ENCODE data around the gene FCSK.

FCSK gene

DNA sequence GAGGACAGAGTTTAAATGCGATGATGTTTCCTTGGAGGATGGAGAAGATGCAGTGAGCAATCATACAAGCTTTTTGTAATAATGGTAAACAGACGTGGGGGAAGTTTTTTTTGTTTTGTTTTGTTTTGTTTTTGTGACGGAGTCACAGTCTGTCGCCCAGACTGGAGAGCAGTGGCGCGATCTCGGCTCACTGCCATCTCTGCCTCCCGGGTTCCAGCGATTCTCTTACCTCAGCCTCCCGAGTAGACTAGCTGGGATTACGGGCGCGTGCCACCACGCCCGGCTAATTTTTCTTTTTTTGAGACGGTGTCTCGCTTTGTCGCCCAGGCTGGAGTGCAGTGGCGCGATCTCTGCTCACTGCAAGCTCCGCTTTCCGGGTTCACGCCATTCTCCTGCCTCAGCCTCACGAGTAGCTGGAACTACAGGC is 70.0 kb downstream of the FCSK start:
- peak; percentile 47 for DNase-seq (ENCODE audit: low spot score)

DNA sequence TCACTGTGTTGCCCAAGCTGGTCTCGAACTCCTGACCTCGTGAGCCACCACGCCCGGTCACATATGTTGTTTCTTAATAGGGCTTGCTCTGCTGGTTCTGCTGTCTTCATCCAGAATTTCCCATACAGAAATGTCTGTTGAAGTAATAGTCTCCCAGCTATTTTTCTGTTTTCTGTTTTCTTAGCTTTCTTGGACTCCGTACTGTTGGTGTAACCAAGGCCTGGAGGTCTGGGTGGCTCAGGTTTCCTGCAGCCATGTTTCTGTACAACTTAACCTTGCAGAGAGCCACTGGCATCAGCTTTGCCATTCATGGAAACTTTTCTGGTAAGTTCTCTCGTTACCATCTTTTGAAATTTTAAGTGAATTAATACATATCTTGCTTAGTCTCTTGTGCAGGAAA is 72.0 kb downstream of the FCSK start:
- no peak for DNase-seq (ENCODE audit: low spot score)

DNA sequence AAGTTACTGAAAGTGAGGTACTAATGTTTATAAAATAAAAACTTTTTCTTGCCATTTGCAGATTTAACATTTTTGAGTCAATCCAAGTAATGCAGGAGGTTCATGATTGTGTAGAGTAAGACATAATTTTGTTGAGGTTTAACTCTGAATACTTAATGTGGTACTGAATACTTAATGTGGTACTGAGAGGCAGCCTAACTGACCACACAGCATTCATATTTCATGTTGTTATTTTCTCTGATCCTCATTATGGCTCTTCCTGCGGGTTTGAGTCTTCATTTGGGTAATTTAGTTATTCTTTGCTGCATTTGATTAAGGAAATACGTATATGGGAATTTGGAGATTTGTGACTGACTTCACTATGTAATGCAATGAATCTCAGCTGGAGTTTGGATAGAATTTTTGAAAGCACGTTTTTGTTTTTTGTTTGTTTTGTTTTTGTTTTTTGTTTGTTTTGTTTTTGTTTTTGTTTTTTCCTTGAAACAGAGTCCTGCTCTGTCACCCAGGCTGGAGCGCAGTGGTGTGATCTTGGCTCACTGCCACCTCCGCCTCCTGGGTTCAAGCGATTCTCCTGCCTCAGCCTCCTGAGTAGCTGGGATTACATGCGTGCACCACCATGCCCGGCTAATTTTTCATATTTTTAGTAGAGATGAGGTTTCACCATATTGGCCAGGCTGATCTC is 73.1 kb downstream of the FCSK start:
- no peak for DNase-seq (ENCODE audit: low spot score)

DNA sequence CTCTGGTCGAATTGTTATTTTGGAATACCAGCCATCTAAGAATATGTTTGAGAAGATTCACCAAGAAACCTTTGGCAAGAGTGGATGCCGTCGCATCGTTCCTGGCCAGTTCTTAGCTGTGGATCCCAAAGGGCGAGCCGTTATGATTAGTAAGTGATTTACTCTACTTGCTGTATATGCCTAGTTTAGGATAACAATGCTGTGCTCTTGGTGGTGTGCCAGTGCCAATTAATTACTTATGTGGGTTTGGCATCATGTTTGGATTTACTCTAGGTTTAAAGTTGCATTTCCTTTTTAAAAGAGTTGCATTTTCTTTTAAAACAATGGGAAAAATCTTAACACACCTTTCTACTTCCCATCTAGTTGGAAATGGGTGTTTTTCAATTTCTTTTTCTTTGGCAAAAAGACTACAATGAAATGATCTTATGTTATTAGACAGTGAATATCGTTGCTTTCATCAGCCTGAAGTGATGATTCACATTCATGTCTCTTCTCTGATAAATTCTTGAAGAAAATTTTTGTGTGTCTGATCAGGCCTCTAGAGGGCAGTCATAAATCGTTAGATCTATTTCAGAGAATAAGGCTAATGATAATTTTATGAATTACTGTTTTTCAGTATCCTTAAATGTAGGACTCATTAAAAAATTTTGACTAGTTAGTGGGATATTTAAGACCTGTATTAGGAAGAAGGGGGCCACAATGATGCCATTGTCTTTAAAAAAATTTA is 74.8 kb downstream of the FCSK start:
- DNase-seq (ENCODE audit: low spot score) = no peak
